Measurements from ENCODE around the gene NT5E. TPM values are rescaled to one million over a fixed set of nuclear protein-coding genes. Genes with fewer than 3 reads are reported as not detected.
A peak's percentile ranks its signal among the peaks of the same experiment; 100 is the strongest.

The NT5E gene
- total and polyA plus RNA-seq, 5 donors from 2014 or later = 0.62 to 13.7 (median 11.0) TPM

DNA sequence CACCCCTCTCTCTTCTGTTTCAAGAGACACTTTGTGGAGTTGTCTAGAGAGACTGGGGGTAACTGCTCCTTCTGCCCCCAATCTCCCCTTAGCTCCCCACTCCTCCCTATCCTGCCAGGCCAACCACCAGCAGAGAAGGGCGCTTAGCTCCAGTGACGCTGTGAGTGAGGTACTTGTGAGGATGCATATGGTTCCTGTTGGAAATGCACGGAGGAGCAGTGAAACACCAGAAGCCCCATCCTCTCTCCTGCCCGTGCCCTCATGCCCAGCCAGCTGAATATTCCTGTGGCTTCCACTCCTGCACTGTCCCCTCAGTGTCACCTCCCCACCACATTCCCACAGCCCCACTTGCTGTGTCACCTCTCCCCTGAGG lies 11.9 kb downstream of the NT5E start:
- DNase-seq (no peak), ATAC-seq (ENCODE audit: low read depth in 2 of 2) (no peak)
- Histone ChIP-seq H3K9me3 (ENCODE audit: control insufficient read depth in 2 of 2, low read length in 2 of 2) (no peaks in the 10 kb centered on the region), H3K4me1 (ENCODE audit: control insufficient read depth, insufficient read depth, low read length, poor library complexity, severe bottlenecking) (no peaks in the 10 kb centered on the region), H3K27me3 (ENCODE audit: control insufficient read depth, insufficient read depth, low read length) (no peaks in the 10 kb centered on the region), H3K27ac (ENCODE audit: insufficient read depth, low read length, poor library complexity, severe bottlenecking) (no peak overlapping the region), H3K4me3 (ENCODE audit: low read depth, low read length) (no peak overlapping the region), H3K36me3 (ENCODE audit: control insufficient read depth, insufficient read depth, low read length) (no peaks in the 10 kb centered on the region)
- Mint-ChIP-seq H3K4me1 (peaks cover 0 to 24% (median 6%) of the 10 kb centered on the region in 4 donors), H3K27me3 (peaks cover 15% of the 10 kb centered on the region), H3K36me3 (no peaks in the 10 kb centered on the region), H3K4me3 (no peak overlapping the region), H3K9me3 (peaks cover 0 to 2% (median 0%) of the 10 kb centered on the region in 7 donors), H3K27ac (peak overlapping the region in 1 of 3 donors; percentile 33)

DNA sequence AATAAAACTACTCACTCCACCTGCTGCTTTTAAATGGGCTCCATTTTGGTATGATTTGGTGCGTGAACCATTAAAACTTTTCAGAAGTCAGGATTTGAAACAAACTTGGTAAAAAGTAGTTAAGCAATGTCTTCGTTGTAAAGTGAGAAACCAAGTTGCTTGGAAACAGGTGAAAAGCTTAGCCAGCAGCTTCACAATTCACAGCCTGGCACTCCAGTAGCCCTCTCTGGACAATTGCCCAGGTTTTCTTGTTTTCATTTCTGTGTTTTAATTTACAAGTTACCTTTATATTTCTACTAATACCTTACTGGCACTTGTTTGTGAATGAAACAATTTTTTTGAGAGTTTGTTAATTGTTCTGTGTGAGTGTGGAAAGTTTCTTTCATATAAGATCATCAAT lies 12.8 kb downstream of the NT5E start:
- Mint-ChIP-seq H3K36me3 (no peaks in the 10 kb centered on the region), H3K27me3 (peaks cover 15% of the 10 kb centered on the region), H3K27ac (peak overlapping the region in 1 of 3 donors; percentile 65), H3K4me1 (peaks cover 0 to 24% (median 6%) of the 10 kb centered on the region in 4 donors), H3K9me3 (peaks cover 0 to 2% (median 0%) of the 10 kb centered on the region in 7 donors), H3K4me3 (no peak overlapping the region)
- Histone ChIP-seq H3K27me3 (ENCODE audit: control insufficient read depth, insufficient read depth, low read length) (no peaks in the 10 kb centered on the region), H3K36me3 (ENCODE audit: control insufficient read depth, insufficient read depth, low read length) (no peaks in the 10 kb centered on the region), H3K9me3 (ENCODE audit: control insufficient read depth in 2 of 2, low read length in 2 of 2) (no peaks in the 10 kb centered on the region), H3K4me1 (ENCODE audit: control insufficient read depth, insufficient read depth, low read length, poor library complexity, severe bottlenecking) (no peaks in the 10 kb centered on the region), H3K4me3 (ENCODE audit: low read depth, low read length) (no peak overlapping the region), H3K27ac (ENCODE audit: insufficient read depth, low read length, poor library complexity, severe bottlenecking) (no peak overlapping the region)
- ATAC-seq (ENCODE audit: low read depth in 2 of 2) = no peak
- no peak for DNase-seq

DNA sequence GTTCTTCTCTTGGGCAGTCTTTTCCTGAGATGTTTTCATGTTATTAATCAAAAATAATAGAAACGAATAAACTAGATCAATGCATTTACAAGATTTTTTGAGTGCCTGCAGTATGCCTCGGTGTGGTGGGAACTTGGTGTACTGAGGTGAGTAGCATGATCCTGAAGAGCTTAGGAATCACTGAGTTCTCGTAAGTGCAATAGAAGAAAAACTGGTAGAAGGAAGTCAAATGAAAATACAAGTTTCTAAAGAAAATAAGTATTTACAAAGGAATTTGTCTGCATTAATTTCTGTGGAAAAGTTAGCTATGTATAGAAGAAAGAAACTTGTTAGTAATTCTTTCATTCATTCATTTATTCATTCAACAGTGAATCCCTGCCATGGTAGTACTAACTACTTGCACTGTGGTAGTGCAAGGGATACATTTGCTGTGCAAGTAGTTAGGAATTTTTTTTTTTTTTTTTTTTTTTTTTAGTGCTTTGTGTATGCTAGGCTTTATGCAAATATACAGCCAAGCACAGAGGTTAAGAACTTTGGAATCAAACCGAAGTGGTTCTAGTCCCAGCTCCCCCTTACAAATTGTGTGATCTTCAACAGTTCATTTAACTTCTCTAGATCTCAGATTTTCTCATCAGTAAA lies 13.9 kb downstream of the NT5E start:
- Histone ChIP-seq H3K27me3 (ENCODE audit: control insufficient read depth, insufficient read depth, low read length) (no peaks in the 10 kb centered on the region), H3K9me3 (ENCODE audit: control insufficient read depth in 2 of 2, low read length in 2 of 2) (no peaks in the 10 kb centered on the region), H3K4me1 (ENCODE audit: control insufficient read depth, insufficient read depth, low read length, poor library complexity, severe bottlenecking) (no peaks in the 10 kb centered on the region), H3K4me3 (ENCODE audit: low read depth, low read length) (no peak overlapping the region), H3K27ac (ENCODE audit: insufficient read depth, low read length, poor library complexity, severe bottlenecking) (no peak overlapping the region), H3K36me3 (ENCODE audit: control insufficient read depth, insufficient read depth, low read length) (no peaks in the 10 kb centered on the region)
- DNase-seq = no peak
- Mint-ChIP-seq H3K9me3 (no peaks in the 10 kb centered on the region), H3K27ac (peak overlapping the region in 1 of 3 donors; percentile 63), H3K27me3 (peaks cover 14% of the 10 kb centered on the region), H3K36me3 (no peaks in the 10 kb centered on the region), H3K4me3 (no peak overlapping the region), H3K4me1 (peaks cover 0 to 22% (median 6%) of the 10 kb centered on the region in 4 donors)
- ATAC-seq (ENCODE audit: low read depth in 2 of 2) = no peak

DNA sequence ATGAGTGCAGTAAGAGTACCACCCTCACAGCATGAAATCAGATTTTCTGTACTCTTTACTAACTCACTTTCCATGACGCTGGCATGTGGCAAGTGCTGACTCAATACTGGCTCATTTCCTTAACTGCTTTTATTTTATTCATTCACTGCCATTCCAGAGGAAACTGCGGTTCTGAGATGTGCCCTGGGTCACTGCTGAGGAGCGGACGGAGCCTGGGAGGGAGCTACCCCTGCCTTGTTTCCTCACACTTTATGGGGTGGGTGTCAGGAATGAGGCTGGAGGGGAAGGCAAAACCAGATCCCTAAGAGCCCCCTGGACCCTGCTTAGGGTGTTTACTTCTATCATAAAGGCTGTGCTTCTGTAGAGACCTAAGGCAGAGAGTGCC lies 14.4 kb downstream of the NT5E start:
- Histone ChIP-seq H3K4me3 (ENCODE audit: low read depth, low read length) (no peak overlapping the region), H3K36me3 (ENCODE audit: control insufficient read depth, insufficient read depth, low read length) (no peaks in the 10 kb centered on the region), H3K27ac (ENCODE audit: insufficient read depth, low read length, poor library complexity, severe bottlenecking) (peak overlapping the region; percentile 9), H3K27me3 (ENCODE audit: control insufficient read depth, insufficient read depth, low read length) (no peaks in the 10 kb centered on the region), H3K9me3 (ENCODE audit: control insufficient read depth in 2 of 2, low read length in 2 of 2) (no peaks in the 10 kb centered on the region), H3K4me1 (ENCODE audit: control insufficient read depth, insufficient read depth, low read length, poor library complexity, severe bottlenecking) (no peaks in the 10 kb centered on the region)
- Mint-ChIP-seq H3K4me3 (no peak overlapping the region), H3K36me3 (no peaks in the 10 kb centered on the region), H3K27me3 (peaks cover 9% of the 10 kb centered on the region), H3K27ac (no peak overlapping the region), H3K9me3 (no peaks in the 10 kb centered on the region), H3K4me1 (peaks cover 0 to 22% (median 6%) of the 10 kb centered on the region in 4 donors)
- ATAC-seq (ENCODE audit: low read depth in 2 of 2) (no peak), DNase-seq (peak in 1 of 3 donors; percentile 8)

- H3K9me3 ChIP-seq (ENCODE audit: control insufficient read depth in 2 of 2, low read length in 2 of 2) = no peaks in the 10 kb centered on the region
- no peaks in the 10 kb centered on the region for H3K4me1 ChIP-seq (ENCODE audit: control insufficient read depth, insufficient read depth, low read length, poor library complexity, severe bottlenecking)
- Mint-ChIP-seq H3K4me3 (peak overlapping the region in 1 of 4 donors; percentile 29), H3K9me3 (no peaks in the 10 kb centered on the region), H3K36me3 (no peaks in the 10 kb centered on the region), H3K4me1 (peaks cover 0 to 22% (median 6%) of the 10 kb centered on the region in 4 donors), H3K27me3 (peaks cover 5% of the 10 kb centered on the region), H3K27ac (peak overlapping the region in 1 of 3 donors; percentile 11)
- ATAC-seq (ENCODE audit: low read depth in 2 of 2) = no peak
- H3K4me3 ChIP-seq (ENCODE audit: low read depth, low read length) = no peak overlapping the region
- H3K27ac ChIP-seq (ENCODE audit: insufficient read depth, low read length, poor library complexity, severe bottlenecking) = peak overlapping the region; percentile 9
- no peaks in the 10 kb centered on the region for H3K36me3 ChIP-seq (ENCODE audit: control insufficient read depth, insufficient read depth, low read length)
- no peak for DNase-seq
- peaks cover 2% of the 10 kb centered on the region for H3K27me3 ChIP-seq (ENCODE audit: control insufficient read depth, insufficient read depth, low read length)
Observed at GRCh38 chr6:85464722-85465150, 14.9 kb downstream of the NT5E start.

DNA sequence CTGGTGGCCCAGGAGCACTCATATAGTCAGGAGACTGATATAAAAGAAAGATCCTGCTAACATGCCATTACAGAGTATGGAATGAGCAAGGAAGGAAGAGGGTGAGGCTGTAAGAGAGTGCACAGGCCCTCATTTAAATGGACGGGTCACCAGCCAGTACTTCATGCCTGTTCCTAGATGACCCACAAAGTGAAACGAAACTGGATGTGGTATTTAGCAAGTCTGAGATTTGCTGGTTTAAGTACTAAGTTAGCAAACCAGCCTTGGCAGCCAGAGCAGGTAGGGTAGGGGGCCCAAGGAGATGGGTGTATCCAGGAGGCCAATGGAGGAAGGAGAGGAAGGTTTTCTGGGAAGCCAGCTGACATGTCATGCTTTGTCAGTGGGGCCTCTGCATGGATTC lies 15.9 kb downstream of the NT5E start:
- ATAC-seq (ENCODE audit: low read depth in 2 of 2) (no peak), DNase-seq (peak in 1 of 3 donors; percentile 39)
- Mint-ChIP-seq H3K27me3 (peaks cover 5% of the 10 kb centered on the region), H3K27ac (peak overlapping the region in 1 of 3 donors; percentile 80), H3K36me3 (no peaks in the 10 kb centered on the region), H3K4me3 (no peak overlapping the region), H3K9me3 (no peaks in the 10 kb centered on the region), H3K4me1 (peaks cover 0 to 22% (median 6%) of the 10 kb centered on the region in 4 donors)
- H3K9me3 ChIP-seq (ENCODE audit: control insufficient read depth in 2 of 2, low read length in 2 of 2) = no peaks in the 10 kb centered on the region
- no peak overlapping the region for H3K4me3 ChIP-seq (ENCODE audit: low read depth, low read length)
- no peaks in the 10 kb centered on the region for H3K36me3 ChIP-seq (ENCODE audit: control insufficient read depth, insufficient read depth, low read length)
- H3K4me1 ChIP-seq (ENCODE audit: control insufficient read depth, insufficient read depth, low read length, poor library complexity, severe bottlenecking) = no peaks in the 10 kb centered on the region
- H3K27me3 ChIP-seq (ENCODE audit: control insufficient read depth, insufficient read depth, low read length) = peaks cover 3% of the 10 kb centered on the region
- H3K27ac ChIP-seq (ENCODE audit: insufficient read depth, low read length, poor library complexity, severe bottlenecking) = no peak overlapping the region

DNA sequence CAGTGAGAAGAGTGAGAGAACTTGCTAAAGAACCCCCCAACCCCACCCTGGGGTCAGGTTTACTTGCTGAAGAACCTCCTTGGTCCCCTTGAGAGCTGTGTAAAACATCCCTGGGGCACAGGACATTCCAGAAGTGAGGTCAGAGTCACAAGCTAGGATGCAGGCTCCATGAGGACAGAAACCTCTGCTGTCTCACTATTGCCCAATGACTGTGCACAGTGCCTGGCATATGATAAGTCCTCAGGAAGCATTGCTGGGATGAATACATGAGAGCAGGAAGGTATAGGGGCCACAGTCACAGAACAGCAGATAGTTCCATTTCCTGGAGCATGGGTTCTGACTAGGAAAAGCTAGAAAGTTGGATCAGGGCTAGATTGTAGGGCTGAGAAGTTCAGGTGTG lies 18.4 kb downstream of the NT5E start:
- H3K27me3 Mint-ChIP-seq = peaks cover 4% of the 10 kb centered on the region
- H3K27ac Mint-ChIP-seq = no peak overlapping the region
- H3K4me1 Mint-ChIP-seq = peaks cover 0 to 17% (median 3%) of the 10 kb centered on the region in 4 donors

More for the DNA sequence above, 18.4 kb downstream of the NT5E start:
- H3K4me1 ChIP-seq (ENCODE audit: control insufficient read depth, insufficient read depth, low read length, poor library complexity, severe bottlenecking) = no peaks in the 10 kb centered on the region
- no peak overlapping the region for H3K27ac ChIP-seq (ENCODE audit: insufficient read depth, low read length, poor library complexity, severe bottlenecking)
- DNase-seq = no peak
- no peak overlapping the region for H3K4me3 ChIP-seq (ENCODE audit: low read depth, low read length)
- Mint-ChIP-seq H3K36me3 (no peaks in the 10 kb centered on the region), H3K4me3 (peak overlapping the region in 1 of 4 donors; percentile 44), H3K9me3 (no peaks in the 10 kb centered on the region)
- no peaks in the 10 kb centered on the region for H3K36me3 ChIP-seq (ENCODE audit: control insufficient read depth, insufficient read depth, low read length)
- no peaks in the 10 kb centered on the region for H3K9me3 ChIP-seq (ENCODE audit: control insufficient read depth in 2 of 2, low read length in 2 of 2)
- H3K27me3 ChIP-seq (ENCODE audit: control insufficient read depth, insufficient read depth, low read length) = peaks cover 3% of the 10 kb centered on the region
- ATAC-seq (ENCODE audit: low read depth in 2 of 2) = no peak

All from CD4-positive, CD25-positive, alpha-beta regulatory T cell (primary cell).